Suprapubic skin (tissue), 3 donors: ENCODE results near the gene ZNF532.

Source experiments
- CTCF ChIP-seq, 2 donors: fragments of 200-600 bp in 1 of 2; fragments of 450-650 bp in 1 of 2; sonication (generic) in 1 of 2; IDR thresholded peaks; one replicate each; pipeline ENCODE4 v1.5.1; 2016 to 2019; ENCODE audit warnings: antibody characterized with exemption in 2 of 2, mild to moderate bottlenecking in 1 of 2, moderate library complexity in 1 of 2
- POLR2A ChIP-seq, 2 donors: fragments of 450-650 bp; IDR thresholded peaks; one replicate each; pipeline ENCODE4 v1.6.1; 2017; ENCODE audit warnings: antibody characterized with exemption in 2 of 2, mild to moderate bottlenecking in 2 of 2, moderate library complexity in 2 of 2

- TF ChIP-seq CTCF (IDR thresholded peaks at IDR 0.05) (no peak), POLR2A (IDR thresholded peaks at IDR 0.05) (no peak)
These were observed 38.3 kb downstream of the ZNF532 start for GRCh38 chr18:58902961-58903360.
